OCI-LY3 (cell line): ENCODE data around the gene SAPCD2.

Experiments
- CTCF ChIP-seq: fragments of 200-600, 300-600 bp; sonication (generic); IDR thresholded peaks from 2 replicates; pipeline ENCODE4 v1.5.1; 2014; ENCODE audit warnings: antibody characterized with exemption, low read length, low read depth
- EZH2phosphoT487 ChIP-seq: fragments of 200-600 bp; shearing (Covaris generic); IDR thresholded peaks from 2 replicates; pipeline ENCODE4 v1.6.1; 2018; ENCODE audit warnings: antibody characterized with exemption, mixed run types, low read depth

GRCh38 chr9:137026828-137027227, 43.5 kb downstream of the SAPCD2 start:
- TF ChIP-seq CTCF, result no peak
- TF ChIP-seq EZH2phosphoT487, result no peak
